SU-DHL-6 (cell line): ENCODE data around the gene CCDC183.

ENCODE experiments used
- EZH2phosphoT487 ChIP-seq: fragments of 200-600 bp; sonication (generic), shearing (Covaris generic); conservative IDR thresholded peaks from 2 replicates; pipeline ENCODE4 v1.6.1; 2018; ENCODE audit warnings: mild to moderate bottlenecking, antibody characterized with exemption, low read length, moderate library complexity, mixed read lengths
- TF ChIP-seq, protein P1 (sequence below): fragments of 200-600 bp; sonication (generic); IDR thresholded peaks from one replicate; pipeline ENCODE4 v1.5.1; 2017; ENCODE audit warnings: antibody characterized with exemption, mild to moderate bottlenecking, low read length, moderate library complexity; ENCODE audit not compliant: insufficient read depth, poor library complexity, severe bottlenecking

DNA sequence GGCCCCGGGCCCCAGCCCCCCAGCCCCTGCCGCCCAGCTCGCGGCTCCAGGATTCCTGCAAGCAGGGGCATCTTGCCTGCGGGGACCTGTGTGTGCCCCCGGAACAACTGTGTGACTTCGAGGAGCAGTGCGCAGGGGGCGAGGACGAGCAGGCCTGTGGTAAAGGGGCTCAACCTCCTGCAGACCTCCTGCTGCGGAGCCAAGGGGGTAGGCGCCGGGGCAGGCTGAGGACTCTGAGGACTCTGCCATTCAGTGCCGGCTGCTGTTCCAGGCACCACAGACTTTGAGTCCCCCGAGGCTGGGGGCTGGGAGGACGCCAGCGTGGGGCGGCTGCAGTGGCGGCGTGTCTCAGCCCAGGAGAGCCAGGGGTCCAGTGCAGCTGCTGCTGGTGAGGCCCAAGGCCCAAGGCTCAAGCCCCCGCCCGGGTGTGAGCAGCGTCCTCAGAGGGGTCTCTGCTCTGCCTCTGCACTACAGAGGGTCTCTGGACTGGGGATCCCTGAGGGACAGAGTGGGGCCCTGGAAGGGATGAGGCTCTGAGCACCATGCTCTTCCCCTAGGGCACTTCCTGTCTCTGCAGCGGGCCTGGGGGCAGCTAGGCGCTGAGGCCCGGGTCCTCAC lies 59.4 kb downstream of the CCDC183 start:
- TF ChIP-seq, protein P1, sequence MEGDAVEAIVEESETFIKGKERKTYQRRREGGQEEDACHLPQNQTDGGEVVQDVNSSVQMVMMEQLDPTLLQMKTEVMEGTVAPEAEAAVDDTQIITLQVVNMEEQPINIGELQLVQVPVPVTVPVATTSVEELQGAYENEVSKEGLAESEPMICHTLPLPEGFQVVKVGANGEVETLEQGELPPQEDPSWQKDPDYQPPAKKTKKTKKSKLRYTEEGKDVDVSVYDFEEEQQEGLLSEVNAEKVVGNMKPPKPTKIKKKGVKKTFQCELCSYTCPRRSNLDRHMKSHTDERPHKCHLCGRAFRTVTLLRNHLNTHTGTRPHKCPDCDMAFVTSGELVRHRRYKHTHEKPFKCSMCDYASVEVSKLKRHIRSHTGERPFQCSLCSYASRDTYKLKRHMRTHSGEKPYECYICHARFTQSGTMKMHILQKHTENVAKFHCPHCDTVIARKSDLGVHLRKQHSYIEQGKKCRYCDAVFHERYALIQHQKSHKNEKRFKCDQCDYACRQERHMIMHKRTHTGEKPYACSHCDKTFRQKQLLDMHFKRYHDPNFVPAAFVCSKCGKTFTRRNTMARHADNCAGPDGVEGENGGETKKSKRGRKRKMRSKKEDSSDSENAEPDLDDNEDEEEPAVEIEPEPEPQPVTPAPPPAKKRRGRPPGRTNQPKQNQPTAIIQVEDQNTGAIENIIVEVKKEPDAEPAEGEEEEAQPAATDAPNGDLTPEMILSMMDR = no peak
- TF ChIP-seq EZH2phosphoT487 = no peak
